ENCODE results near the gene KIR2DL3. TPM values are rescaled to one million over a fixed set of nuclear protein-coding genes. Genes with fewer than 3 reads are reported as not detected.
"Not testable (repeated sequence)": the region's sequence is repeated elsewhere in the genome, so short reads cannot be mapped to it uniquely, and the experiment has no call there.

The KIR2DL3 gene
- total RNA-seq (2014; rRNA removed; shearing (Covaris generic)): not detected in 2 replicates

- not testable (repeated sequence) for H3K27me3 ChIP-seq (ENCODE audit: control insufficient read depth, insufficient read depth, low read length); H3K36me3 ChIP-seq (replicated peaks; ENCODE audit: control insufficient read depth, insufficient read depth, low read length); H3K4me3 ChIP-seq (ENCODE audit: insufficient read depth, low read depth, low read length); DNase-seq
These were observed at the start of gene KIR2DL3 for GRCh38 chr19:54738306-54738705. KIR2DL3 (plus strand) TSS chr19:54738513; CDS start chr19:54738546, 33 bp downstream.

GRCh38 chr19:54691582-54692297, 46.6 kb upstream of the KIR2DL3 start:
- no peaks in the 10 kb centered on the region for H3K36me3 ChIP-seq (replicated peaks; ENCODE audit: control insufficient read depth, insufficient read depth, low read length)
- no peak overlapping the region for H3K4me3 ChIP-seq (ENCODE audit: insufficient read depth, low read depth, low read length)
- no peaks in the 10 kb centered on the region for H3K27me3 ChIP-seq (ENCODE audit: control insufficient read depth, insufficient read depth, low read length)
- no peak for DNase-seq

GRCh38 chr19:54692298-54692615, 46.1 kb upstream of the KIR2DL3 start:
- Histone ChIP-seq H3K4me3 (ENCODE audit: insufficient read depth, low read depth, low read length) (no peak overlapping the region), H3K27me3 (ENCODE audit: control insufficient read depth, insufficient read depth, low read length) (no peaks in the 10 kb centered on the region), H3K36me3 (replicated peaks; ENCODE audit: control insufficient read depth, insufficient read depth, low read length) (no peaks in the 10 kb centered on the region)
- DNase-seq: no peak

- DNase-seq: no peak
- no peaks in the 10 kb centered on the region for H3K36me3 ChIP-seq (replicated peaks; ENCODE audit: control insufficient read depth, insufficient read depth, low read length)
- H3K4me3 ChIP-seq (ENCODE audit: insufficient read depth, low read depth, low read length): no peak overlapping the region
- no peaks in the 10 kb centered on the region for H3K27me3 ChIP-seq (ENCODE audit: control insufficient read depth, insufficient read depth, low read length)
These were observed 43.7 kb upstream of the KIR2DL3 start for GRCh38 chr19:54694648-54695047.

DNA sequence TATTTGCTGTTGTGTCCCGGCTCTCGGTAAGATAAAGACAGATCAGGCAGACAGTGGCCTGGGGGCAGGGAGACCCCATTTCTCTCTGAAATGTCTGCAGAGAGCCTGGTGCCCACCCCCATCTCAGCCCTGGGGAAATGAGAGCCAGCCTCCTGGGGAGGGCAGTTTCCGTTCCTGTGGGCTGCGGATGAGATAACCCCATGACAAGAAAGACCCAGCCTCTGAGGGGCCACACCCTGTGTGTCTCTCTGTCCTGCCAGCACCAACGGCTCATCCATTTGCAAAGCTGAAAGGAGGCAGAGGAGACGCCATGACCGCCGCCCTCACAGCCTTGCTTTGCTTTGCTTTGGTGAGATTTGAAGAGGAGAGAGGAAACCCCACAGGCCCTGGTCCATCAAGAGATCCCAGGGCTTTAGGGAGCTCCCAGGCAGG, 42.2 kb upstream of the KIR2DL3 start:
- H3K27me3 ChIP-seq (ENCODE audit: control insufficient read depth, insufficient read depth, low read length): no peaks in the 10 kb centered on the region
- DNase-seq: no peak

DNA sequence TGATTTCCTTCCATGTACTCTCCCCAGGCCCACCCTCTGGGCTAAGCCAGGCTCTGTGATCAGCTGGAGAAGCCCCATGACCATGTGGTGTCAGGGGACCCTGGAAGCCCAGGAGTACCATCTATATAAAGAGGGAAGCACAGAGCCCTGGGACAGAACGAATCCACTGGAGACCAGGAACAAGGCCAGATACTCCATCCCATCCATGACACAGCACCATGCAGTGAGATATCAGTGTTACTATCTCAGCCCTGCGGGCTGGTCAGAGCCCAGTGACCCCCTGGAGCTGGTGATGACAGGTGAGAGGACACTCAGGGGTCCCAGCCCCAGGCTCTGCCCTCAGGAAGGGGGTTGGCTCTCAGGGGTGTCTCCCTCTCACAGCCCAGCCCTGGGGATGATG, 41.5 kb upstream of the KIR2DL3 start:
- no peaks in the 10 kb centered on the region for H3K36me3 ChIP-seq (replicated peaks; ENCODE audit: control insufficient read depth, insufficient read depth, low read length)
- H3K4me3 ChIP-seq (ENCODE audit: insufficient read depth, low read depth, low read length): no peak overlapping the region
- DNase-seq: no peak
- no peaks in the 10 kb centered on the region for H3K27me3 ChIP-seq (ENCODE audit: control insufficient read depth, insufficient read depth, low read length)

More for the DNA sequence above, 42.2 kb upstream of the KIR2DL3 start:
- Histone ChIP-seq H3K4me3 (ENCODE audit: insufficient read depth, low read depth, low read length) (no peak overlapping the region), H3K36me3 (replicated peaks; ENCODE audit: control insufficient read depth, insufficient read depth, low read length) (no peaks in the 10 kb centered on the region)

DNA sequence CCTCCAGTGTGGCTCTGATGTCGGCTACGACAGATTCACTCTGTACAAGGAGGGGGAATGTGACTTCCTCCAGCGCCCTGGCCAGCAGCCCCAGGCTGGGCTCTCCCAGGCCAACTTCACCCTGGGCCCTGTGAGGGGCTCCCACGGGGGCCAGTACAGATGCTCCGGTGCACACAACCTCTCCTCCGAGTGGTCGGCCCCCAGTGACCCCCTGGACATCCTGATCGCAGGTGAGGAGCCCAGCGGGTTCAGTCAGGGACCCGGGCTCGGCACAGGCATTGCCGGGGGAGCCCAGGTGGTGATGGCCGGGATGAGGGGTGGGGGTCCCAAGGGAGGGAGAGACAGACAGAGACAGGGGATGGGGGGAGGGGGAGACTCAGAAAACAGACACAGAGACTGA, 40.6 kb upstream of the KIR2DL3 start:
- H3K4me3 ChIP-seq (ENCODE audit: insufficient read depth, low read depth, low read length); DNase-seq: not testable (repeated sequence)

GRCh38 chr19:54704928-54705327, 33.4 kb upstream of the KIR2DL3 start:
- Histone ChIP-seq H3K27me3 (ENCODE audit: control insufficient read depth, insufficient read depth, low read length) (no peaks in the 10 kb centered on the region), H3K4me3 (ENCODE audit: insufficient read depth, low read depth, low read length) (no peak overlapping the region), H3K36me3 (replicated peaks; ENCODE audit: control insufficient read depth, insufficient read depth, low read length) (no peaks in the 10 kb centered on the region)
- DNase-seq: no peak

More for the DNA sequence above, 40.6 kb upstream of the KIR2DL3 start:
- H3K36me3 ChIP-seq (replicated peaks; ENCODE audit: control insufficient read depth, insufficient read depth, low read length); H3K27me3 ChIP-seq (ENCODE audit: control insufficient read depth, insufficient read depth, low read length): not testable (repeated sequence)

DNA sequence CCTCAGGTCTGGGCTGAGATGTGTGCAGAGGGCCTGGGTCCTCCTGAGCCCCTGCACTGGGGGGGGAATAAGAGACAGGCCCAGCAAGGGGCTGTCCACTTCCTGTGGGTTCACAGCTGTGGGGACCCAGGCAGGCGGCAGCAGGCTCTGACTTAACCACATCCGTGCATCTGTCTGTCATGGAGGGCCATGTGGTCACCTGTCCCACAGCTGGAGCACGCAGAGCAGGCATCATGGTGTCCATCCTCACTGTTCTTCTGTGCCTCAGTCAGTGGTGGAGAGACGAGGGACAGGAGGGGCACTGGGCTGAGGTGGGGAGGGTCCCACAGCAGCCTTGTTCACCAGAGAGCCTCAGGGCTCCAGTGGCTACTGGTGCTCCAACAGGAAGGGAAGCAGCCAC, 30.4 kb upstream of the KIR2DL3 start:
- Histone ChIP-seq H3K4me3 (ENCODE audit: insufficient read depth, low read depth, low read length) (no peak overlapping the region), H3K36me3 (replicated peaks; ENCODE audit: control insufficient read depth, insufficient read depth, low read length) (no peaks in the 10 kb centered on the region), H3K27me3 (ENCODE audit: control insufficient read depth, insufficient read depth, low read length) (no peaks in the 10 kb centered on the region)
- DNase-seq: no peak

DNA sequence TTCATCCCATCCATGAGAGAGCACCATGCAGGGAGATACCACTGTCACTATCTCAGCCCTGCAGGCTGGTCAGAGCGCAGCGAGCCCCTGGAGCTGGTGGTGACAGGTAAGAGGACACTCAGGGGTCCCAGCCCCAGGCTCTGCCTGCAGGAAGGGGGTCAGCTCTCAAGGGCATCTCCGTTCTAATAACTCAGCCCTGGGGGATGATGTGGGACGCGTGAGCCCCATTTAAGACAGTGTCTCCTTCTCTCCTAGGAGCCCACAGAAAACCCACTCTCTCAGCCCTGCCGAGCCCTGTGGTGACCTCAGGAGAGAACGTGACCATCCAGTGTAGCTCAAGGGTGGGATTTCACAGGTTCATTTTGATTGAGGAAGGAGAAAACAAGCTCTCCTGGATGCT, 29.5 kb upstream of the KIR2DL3 start:
- Histone ChIP-seq H3K36me3 (replicated peaks; ENCODE audit: control insufficient read depth, insufficient read depth, low read length) (no peaks in the 10 kb centered on the region), H3K27me3 (ENCODE audit: control insufficient read depth, insufficient read depth, low read length) (no peaks in the 10 kb centered on the region), H3K4me3 (ENCODE audit: insufficient read depth, low read depth, low read length) (no peak overlapping the region)
- DNase-seq: no peak

GRCh38 chr19:54709212-54709948, 28.9 kb upstream of the KIR2DL3 start:
- Histone ChIP-seq H3K4me3 (ENCODE audit: insufficient read depth, low read depth, low read length) (no peak overlapping the region), H3K36me3 (replicated peaks; ENCODE audit: control insufficient read depth, insufficient read depth, low read length) (no peaks in the 10 kb centered on the region), H3K27me3 (ENCODE audit: control insufficient read depth, insufficient read depth, low read length) (no peaks in the 10 kb centered on the region)
- DNase-seq: no peak

GRCh38 chr19:54709956-54710355, 28.4 kb upstream of the KIR2DL3 start:
- not testable (repeated sequence) for H3K4me3 ChIP-seq (ENCODE audit: insufficient read depth, low read depth, low read length); H3K27me3 ChIP-seq (ENCODE audit: control insufficient read depth, insufficient read depth, low read length); DNase-seq; H3K36me3 ChIP-seq (replicated peaks; ENCODE audit: control insufficient read depth, insufficient read depth, low read length)

GRCh38 chr19:54724142-54724541, 14.2 kb upstream of the KIR2DL3 start, which contains the start of gene KIR3DL3:
KIR3DL3 (plus strand) TSS chr19:54724442; CDS start chr19:54724497, 55 bp downstream.
- Histone ChIP-seq H3K27me3 (ENCODE audit: control insufficient read depth, insufficient read depth, low read length) (no peaks in the 10 kb centered on the region), H3K36me3 (replicated peaks; ENCODE audit: control insufficient read depth, insufficient read depth, low read length) (no peaks in the 10 kb centered on the region), H3K4me3 (ENCODE audit: insufficient read depth, low read depth, low read length) (no peak within 1 kb of the TSS)
- no peak for DNase-seq

DNA sequence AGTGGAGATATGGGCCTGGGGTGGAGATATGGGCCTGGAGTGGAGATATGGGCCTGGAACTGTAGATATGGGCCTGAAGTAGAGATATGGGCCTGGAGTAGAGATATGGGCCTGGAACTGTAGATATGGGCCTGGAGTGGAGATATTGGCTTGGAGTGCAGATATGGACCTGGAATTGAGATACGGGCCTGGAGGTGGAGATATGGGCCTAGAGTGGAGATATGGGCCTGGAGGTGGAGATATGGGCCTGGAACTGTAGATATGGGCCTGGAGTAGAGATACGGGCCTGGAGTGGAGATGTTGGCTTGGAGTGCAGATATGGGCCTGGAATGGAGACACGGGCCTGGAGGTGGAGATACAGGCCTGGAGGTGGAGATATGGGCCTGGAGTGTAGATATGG, 13.7 kb upstream of the KIR2DL3 start:
- H3K4me3 ChIP-seq (ENCODE audit: insufficient read depth, low read depth, low read length): no peak overlapping the region
- no peak for DNase-seq
- no peaks in the 10 kb centered on the region for H3K36me3 ChIP-seq (replicated peaks; ENCODE audit: control insufficient read depth, insufficient read depth, low read length)
- H3K27me3 ChIP-seq (ENCODE audit: control insufficient read depth, insufficient read depth, low read length): no peaks in the 10 kb centered on the region

GRCh38 chr19:54725321-54725720, 13.0 kb upstream of the KIR2DL3 start:
- no peaks in the 10 kb centered on the region for H3K27me3 ChIP-seq (ENCODE audit: control insufficient read depth, insufficient read depth, low read length)
- DNase-seq: no peak
- no peaks in the 10 kb centered on the region for H3K36me3 ChIP-seq (replicated peaks; ENCODE audit: control insufficient read depth, insufficient read depth, low read length)
- H3K4me3 ChIP-seq (ENCODE audit: insufficient read depth, low read depth, low read length): no peak overlapping the region

Measured in H7 (cell line).